SK-N-SH treated with all-trans-retinoic acid at 6 μM for 48 hours (cell line): ENCODE data around the gene UBE2M.

Experiments used
- CSDC2 ChIP-seq: fragments of 250-450 bp; sonication (Bioruptor Pico); IDR thresholded peaks from 2 replicates; pipeline ENCODE4 v1.5.0; 2020; ENCODE audit warnings: mild to moderate bottlenecking, moderate library complexity
- ESRRG ChIP-seq: fragments of 250-450 bp; sonication (Bioruptor Pico); IDR thresholded peaks from 2 replicates; pipeline ENCODE4 v1.6.1; 2021; ENCODE audit warnings: mild to moderate bottlenecking
- ISL1 ChIP-seq: fragments of 250-450 bp; sonication (Bioruptor Pico); IDR thresholded peaks from 2 replicates; pipeline ENCODE4 v2.1.2; 2022; ENCODE audit warnings: mild to moderate bottlenecking, moderate library complexity
- PPARA ChIP-seq: fragments of 250-450 bp; sonication (Bioruptor Pico); IDR thresholded peaks from 2 replicates; pipeline ENCODE4 v1.5.0; 2020; ENCODE audit warnings: mild to moderate bottlenecking, borderline replicate concordance
- TCF4 ChIP-seq: fragments of 250-450 bp; sonication (Bioruptor Pico); IDR thresholded peaks from 2 replicates; pipeline ENCODE4 v1.8.0; 2021; ENCODE audit warnings: mild to moderate bottlenecking, moderate library complexity, borderline replicate concordance
- TOX ChIP-seq: fragments of 250-450 bp; sonication (Bioruptor Pico); IDR thresholded peaks from 2 replicates; pipeline ENCODE4 v1.8.0; 2021; ENCODE audit warnings: mild to moderate bottlenecking, moderate library complexity, borderline replicate concordance
- ZFP3 ChIP-seq: fragments of 250-450 bp; sonication (Bioruptor Pico); IDR thresholded peaks from 2 replicates; pipeline ENCODE4 v1.5.0; 2020; ENCODE audit warnings: mild to moderate bottlenecking, moderate library complexity
- ZFP30 ChIP-seq: fragments of 450-650 bp; formaldehyde crosslinking; IDR thresholded peaks from 2 replicates; pipeline ENCODE4 v1.5.0; 2022; ENCODE audit warnings: mild to moderate bottlenecking, moderate library complexity
- ZNF565 ChIP-seq: fragments of 450-650 bp; formaldehyde crosslinking; conservative IDR thresholded peaks from 2 replicates; pipeline ENCODE4 v1.5.0; 2020; ENCODE audit warnings: low read depth, mild to moderate bottlenecking, moderate library complexity
- ZNF70 ChIP-seq: fragments of 450-650 bp; formaldehyde crosslinking; IDR thresholded peaks from 2 replicates; pipeline ENCODE4 v1.5.0; 2020; ENCODE audit warnings: mild to moderate bottlenecking, moderate library complexity
- TF ChIP-seq, protein P1 (sequence below): fragments of 250-450 bp; sonication (Bioruptor Pico); IDR thresholded peaks from 2 replicates; pipeline ENCODE4 v1.5.1; 2020; ENCODE audit warnings: low read depth, mild to moderate bottlenecking, moderate library complexity
- TF ChIP-seq, protein P2 (sequence below): fragments of 250-450 bp; sonication (Bioruptor Pico); IDR thresholded peaks from 2 replicates; pipeline ENCODE4 v1.5.0; 2020; ENCODE audit warnings: mild to moderate bottlenecking, moderate library complexity
- TF ChIP-seq, protein P3 (sequence below): fragments of 250-450 bp; sonication (Bioruptor Pico); IDR thresholded peaks from 2 replicates; pipeline ENCODE4 v1.8.0; 2020; ENCODE audit warnings: mild to moderate bottlenecking, moderate library complexity, borderline replicate concordance

DNA sequence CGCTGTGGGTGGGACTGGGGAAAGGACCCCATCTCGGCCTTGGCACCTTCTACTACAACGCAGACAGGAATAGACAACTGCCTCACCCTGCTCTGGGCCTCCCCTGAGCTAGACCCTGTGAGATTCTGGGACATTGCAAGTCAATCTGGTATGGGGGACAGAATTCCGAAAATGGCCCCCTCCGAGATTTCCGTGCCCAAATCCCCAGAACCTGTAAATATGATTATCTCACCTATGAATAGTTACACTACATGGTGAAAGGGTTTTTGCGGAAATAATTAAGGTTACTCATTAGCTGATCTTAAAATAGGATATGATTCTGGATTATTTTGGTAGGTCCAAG is 38.2 kb downstream of the UBE2M start:
- TF ChIP-seq TCF4 (CRISPR knock-in tag) (no peak), ZFP30 (CRISPR knock-in tag) (no peak), ZFP3 (CRISPR knock-in tag) (no peak), PPARA (CRISPR knock-in tag) (no peak), TOX (CRISPR knock-in tag) (no peak), ZNF70 (no peak), ZNF565 (CRISPR knock-in tag) (no peak), CSDC2 (CRISPR knock-in tag) (no peak), ISL1 (no peak), ESRRG (no peak)
- TF ChIP-seq, protein P1, sequence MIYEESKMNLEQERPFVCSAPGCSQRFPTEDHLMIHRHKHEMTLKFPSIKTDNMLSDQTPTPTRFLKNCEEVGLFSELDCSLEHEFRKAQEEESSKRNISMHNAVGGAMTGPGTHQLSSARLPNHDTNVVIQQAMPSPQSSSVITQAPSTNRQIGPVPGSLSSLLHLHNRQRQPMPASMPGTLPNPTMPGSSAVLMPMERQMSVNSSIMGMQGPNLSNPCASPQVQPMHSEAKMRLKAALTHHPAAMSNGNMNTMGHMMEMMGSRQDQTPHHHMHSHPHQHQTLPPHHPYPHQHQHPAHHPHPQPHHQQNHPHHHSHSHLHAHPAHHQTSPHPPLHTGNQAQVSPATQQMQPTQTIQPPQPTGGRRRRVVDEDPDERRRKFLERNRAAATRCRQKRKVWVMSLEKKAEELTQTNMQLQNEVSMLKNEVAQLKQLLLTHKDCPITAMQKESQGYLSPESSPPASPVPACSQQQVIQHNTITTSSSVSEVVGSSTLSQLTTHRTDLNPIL (CRISPR knock-in tag) = no peak
- TF ChIP-seq, protein P2, sequence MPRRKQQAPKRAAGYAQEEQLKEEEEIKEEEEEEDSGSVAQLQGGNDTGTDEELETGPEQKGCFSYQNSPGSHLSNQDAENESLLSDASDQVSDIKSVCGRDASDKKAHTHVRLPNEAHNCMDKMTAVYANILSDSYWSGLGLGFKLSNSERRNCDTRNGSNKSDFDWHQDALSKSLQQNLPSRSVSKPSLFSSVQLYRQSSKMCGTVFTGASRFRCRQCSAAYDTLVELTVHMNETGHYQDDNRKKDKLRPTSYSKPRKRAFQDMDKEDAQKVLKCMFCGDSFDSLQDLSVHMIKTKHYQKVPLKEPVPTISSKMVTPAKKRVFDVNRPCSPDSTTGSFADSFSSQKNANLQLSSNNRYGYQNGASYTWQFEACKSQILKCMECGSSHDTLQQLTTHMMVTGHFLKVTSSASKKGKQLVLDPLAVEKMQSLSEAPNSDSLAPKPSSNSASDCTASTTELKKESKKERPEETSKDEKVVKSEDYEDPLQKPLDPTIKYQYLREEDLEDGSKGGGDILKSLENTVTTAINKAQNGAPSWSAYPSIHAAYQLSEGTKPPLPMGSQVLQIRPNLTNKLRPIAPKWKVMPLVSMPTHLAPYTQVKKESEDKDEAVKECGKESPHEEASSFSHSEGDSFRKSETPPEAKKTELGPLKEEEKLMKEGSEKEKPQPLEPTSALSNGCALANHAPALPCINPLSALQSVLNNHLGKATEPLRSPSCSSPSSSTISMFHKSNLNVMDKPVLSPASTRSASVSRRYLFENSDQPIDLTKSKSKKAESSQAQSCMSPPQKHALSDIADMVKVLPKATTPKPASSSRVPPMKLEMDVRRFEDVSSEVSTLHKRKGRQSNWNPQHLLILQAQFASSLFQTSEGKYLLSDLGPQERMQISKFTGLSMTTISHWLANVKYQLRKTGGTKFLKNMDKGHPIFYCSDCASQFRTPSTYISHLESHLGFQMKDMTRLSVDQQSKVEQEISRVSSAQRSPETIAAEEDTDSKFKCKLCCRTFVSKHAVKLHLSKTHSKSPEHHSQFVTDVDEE (CRISPR knock-in tag) = no peak
- TF ChIP-seq, protein P3, sequence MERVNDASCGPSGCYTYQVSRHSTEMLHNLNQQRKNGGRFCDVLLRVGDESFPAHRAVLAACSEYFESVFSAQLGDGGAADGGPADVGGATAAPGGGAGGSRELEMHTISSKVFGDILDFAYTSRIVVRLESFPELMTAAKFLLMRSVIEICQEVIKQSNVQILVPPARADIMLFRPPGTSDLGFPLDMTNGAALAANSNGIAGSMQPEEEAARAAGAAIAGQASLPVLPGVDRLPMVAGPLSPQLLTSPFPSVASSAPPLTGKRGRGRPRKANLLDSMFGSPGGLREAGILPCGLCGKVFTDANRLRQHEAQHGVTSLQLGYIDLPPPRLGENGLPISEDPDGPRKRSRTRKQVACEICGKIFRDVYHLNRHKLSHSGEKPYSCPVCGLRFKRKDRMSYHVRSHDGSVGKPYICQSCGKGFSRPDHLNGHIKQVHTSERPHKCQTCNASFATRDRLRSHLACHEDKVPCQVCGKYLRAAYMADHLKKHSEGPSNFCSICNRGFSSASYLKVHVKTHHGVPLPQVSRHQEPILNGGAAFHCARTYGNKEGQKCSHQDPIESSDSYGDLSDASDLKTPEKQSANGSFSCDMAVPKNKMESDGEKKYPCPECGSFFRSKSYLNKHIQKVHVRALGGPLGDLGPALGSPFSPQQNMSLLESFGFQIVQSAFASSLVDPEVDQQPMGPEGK (CRISPR knock-in tag) = no peak
